ENCODE data around the gene SLC4A2.

SLC4A2 gene

DNA sequence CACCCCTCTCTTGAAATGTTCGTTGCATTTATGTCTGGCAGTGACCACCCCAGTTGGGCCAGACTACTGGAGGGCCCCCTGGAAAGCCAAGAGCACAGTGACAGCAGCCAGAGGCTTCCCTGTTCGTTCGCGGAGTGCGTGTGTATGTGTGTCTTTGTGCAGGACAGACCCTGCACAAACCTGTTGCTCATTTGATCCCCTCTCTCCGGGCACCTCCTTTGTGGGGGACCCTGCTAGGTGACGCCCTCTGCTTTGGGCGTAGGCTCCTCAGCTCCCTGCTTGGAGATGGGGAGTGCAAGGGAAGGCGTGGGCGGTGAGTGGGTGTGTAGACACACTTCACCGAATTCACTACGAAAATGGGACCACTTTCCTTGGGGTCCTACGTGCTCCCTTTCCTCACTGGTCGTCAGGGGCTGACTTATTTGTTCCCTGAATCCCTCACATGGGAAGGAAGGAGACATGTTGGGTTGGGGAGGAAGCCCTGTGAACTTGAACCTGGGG, 65.6 kb downstream of the SLC4A2 start:
- H3K4me3 ChIP-seq (ENCODE audit: control insufficient read depth, low read depth, low read length): no peak overlapping the region
- TF ChIP-seq, protein P1, sequence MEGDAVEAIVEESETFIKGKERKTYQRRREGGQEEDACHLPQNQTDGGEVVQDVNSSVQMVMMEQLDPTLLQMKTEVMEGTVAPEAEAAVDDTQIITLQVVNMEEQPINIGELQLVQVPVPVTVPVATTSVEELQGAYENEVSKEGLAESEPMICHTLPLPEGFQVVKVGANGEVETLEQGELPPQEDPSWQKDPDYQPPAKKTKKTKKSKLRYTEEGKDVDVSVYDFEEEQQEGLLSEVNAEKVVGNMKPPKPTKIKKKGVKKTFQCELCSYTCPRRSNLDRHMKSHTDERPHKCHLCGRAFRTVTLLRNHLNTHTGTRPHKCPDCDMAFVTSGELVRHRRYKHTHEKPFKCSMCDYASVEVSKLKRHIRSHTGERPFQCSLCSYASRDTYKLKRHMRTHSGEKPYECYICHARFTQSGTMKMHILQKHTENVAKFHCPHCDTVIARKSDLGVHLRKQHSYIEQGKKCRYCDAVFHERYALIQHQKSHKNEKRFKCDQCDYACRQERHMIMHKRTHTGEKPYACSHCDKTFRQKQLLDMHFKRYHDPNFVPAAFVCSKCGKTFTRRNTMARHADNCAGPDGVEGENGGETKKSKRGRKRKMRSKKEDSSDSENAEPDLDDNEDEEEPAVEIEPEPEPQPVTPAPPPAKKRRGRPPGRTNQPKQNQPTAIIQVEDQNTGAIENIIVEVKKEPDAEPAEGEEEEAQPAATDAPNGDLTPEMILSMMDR (IDR thresholded peaks at IDR 0.05; ENCODE audit: control insufficient read depth, insufficient read depth, low read depth, low read length, missing control alignments): no peak
- no peak for DNase-seq (ENCODE audit: low read depth)

DNA sequence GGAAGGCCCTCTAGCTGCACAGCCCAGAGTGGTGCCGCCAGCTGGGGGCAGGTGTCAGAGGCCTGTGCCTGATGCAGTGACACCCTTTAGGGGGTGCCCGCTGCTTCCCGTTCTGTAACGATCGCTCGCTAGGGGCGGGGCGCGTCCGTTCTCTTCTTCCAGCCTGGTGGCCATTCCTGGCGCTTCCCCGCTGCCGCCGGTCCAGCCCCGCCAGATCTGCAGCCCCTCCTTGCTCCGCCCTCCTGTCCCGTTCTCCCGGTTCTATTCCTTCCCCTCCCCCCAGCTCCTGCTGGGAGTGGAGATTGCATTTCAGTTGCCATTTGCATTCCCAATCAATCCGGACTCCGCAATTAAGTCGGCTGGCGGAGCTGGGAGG, 66.1 kb downstream of the SLC4A2 start:
- TF ChIP-seq, protein P1 (IDR thresholded peaks at IDR 0.05; ENCODE audit: control insufficient read depth, insufficient read depth, low read depth, low read length, missing control alignments): no peak
- peak overlapping the region; percentile 16 for H3K4me3 ChIP-seq (ENCODE audit: control insufficient read depth, low read depth, low read length)
- DNase-seq (ENCODE audit: low read depth): no peak

- peak overlapping the region; percentile 16 for H3K4me3 ChIP-seq (ENCODE audit: control insufficient read depth, low read depth, low read length)
- TF ChIP-seq, protein P1 (IDR thresholded peaks at IDR 0.05; ENCODE audit: control insufficient read depth, insufficient read depth, low read depth, low read length, missing control alignments): no peak
- DNase-seq (ENCODE audit: low read depth): no peak
Measured at GRCh38 chr7:151125846-151126481, 66.6 kb downstream of the SLC4A2 start.

Data from AG09309 (cell line).